Mammary epithelial cell (primary cell): ENCODE data around the gene DDX6.

Experiments used
- CTCF ChIP-seq, 2 donors: IDR thresholded peaks in 1 of 2; conservative IDR thresholded peaks in 1 of 2; 2 replicates each; pipeline ENCODE4 v1.5.1; 2011 to 2012; ENCODE audit warnings: inconsistent platforms in 2 of 2, low read length in 2 of 2, mild to moderate bottlenecking in 2 of 2, control low read depth in 1 of 2, low read depth in 1 of 2; ENCODE audit not compliant: insufficient read depth in 1 of 2; ENCODE audit errors: extremely low read depth in 1 of 2
- EZH2 ChIP-seq: IDR thresholded peaks from 2 replicates; pipeline ENCODE4 v1.6.1; 2012; ENCODE audit warnings: low read length, inconsistent platforms, borderline replicate concordance

DNA sequence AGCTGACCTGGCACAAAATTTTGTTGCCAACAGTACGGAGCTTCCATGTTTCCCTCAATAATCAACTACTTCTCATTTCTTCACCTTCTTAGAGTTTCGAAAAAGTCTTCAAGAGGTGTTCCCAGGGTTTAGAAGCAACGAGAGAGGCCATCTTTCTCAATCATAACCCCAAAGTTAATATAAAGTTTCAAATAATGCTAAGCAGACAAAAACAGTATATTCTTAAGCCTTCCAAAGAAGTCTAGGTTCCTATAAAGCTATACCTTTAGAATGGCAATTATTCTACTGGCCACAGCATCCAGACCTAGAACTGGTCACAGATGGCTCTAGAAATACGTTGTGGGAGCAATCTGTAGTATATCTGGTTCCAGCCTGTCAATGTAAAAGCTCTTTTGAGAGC lies 16.9 kb downstream of the DDX6 start:
- TF ChIP-seq CTCF (conservative IDR thresholded peaks at IDR 0.05 in 1 of 2, IDR thresholded peaks at IDR 0.05 in 1 of 2; ENCODE audit: extremely low read depth in 1 of 2, insufficient read depth in 1 of 2, low read depth in 1 of 2, low read length in 2 of 2) (no peak), EZH2 (no peak)
